IPS-NIHi11 (cell line): ENCODE results near the gene FH.

ENCODE experiments used
- DNase-seq: peaks from one replicate; pipeline ENCODE4 v3.0.0; 2012; ENCODE audit warnings: mixed read lengths, low spot score

FH gene

GRCh38 chr1:241519308-241520079 lies at the start of gene FH:
FH (minus strand) TSS chr1:241519755; CDS start chr1:241519722, 33 bp downstream.
- peak; percentile 93 for DNase-seq

- DNase-seq, result no peak
Measured at GRCh38 chr1:241560849-241561187, 41.3 kb upstream of the FH start.

- no peak for DNase-seq
Measured at GRCh38 chr1:241560146-241560848, 40.7 kb upstream of the FH start.

GRCh38 chr1:241557551-241558193 lies 38.1 kb upstream of the FH start:
- no peak for DNase-seq

GRCh38 chr1:241557031-241557430 lies 37.5 kb upstream of the FH start:
- no peak for DNase-seq

- DNase-seq, result no peak
Measured at GRCh38 chr1:241555526-241555925, 36.0 kb upstream of the FH start.

GRCh38 chr1:241553886-241554592 lies 34.5 kb upstream of the FH start:
- DNase-seq, result no peak

- DNase-seq, result no peak
Measured at GRCh38 chr1:241551759-241552638, 32.4 kb upstream of the FH start.

GRCh38 chr1:241550318-241550717 lies 30.8 kb upstream of the FH start:
- no peak for DNase-seq

- DNase-seq, result no peak
Measured at GRCh38 chr1:241548008-241548407, 28.5 kb upstream of the FH start.

- no peak for DNase-seq
Measured at GRCh38 chr1:241542199-241542907, 22.8 kb upstream of the FH start.

GRCh38 chr1:241536969-241537368 lies 17.4 kb upstream of the FH start:
- no peak for DNase-seq

- no peak for DNase-seq
Measured at GRCh38 chr1:241536304-241536703, 16.7 kb upstream of the FH start.

- no peak for DNase-seq
Measured at GRCh38 chr1:241533326-241534115, 14.0 kb upstream of the FH start.

- no peak for DNase-seq
Measured at GRCh38 chr1:241532864-241533263, 13.3 kb upstream of the FH start.

- no peak for DNase-seq
Measured at GRCh38 chr1:241532162-241532531, 12.6 kb upstream of the FH start, which contains the start of gene KMO. KMO (plus strand) TSS chr1:241532378; CDS start chr1:241532445, 67 bp downstream.

- DNase-seq, result peak; percentile 26
Measured at GRCh38 chr1:241531195-241532161, 11.9 kb upstream of the FH start.

GRCh38 chr1:241527146-241527545 lies 7.6 kb upstream of the FH start:
- DNase-seq, result no peak

- no peak for DNase-seq
Measured at GRCh38 chr1:241525026-241525425, 5.5 kb upstream of the FH start.
